K562 (cell line): ENCODE results near the gene OR4X2. TPM values are rescaled to one million over a fixed set of nuclear protein-coding genes. Genes with fewer than 3 reads are reported as not detected.

Experiments
- ATAC-seq: fragments of 200-7000 bp; cut with Tn5 transposase; 3 replicates; pipeline ENCODE4 v1.9.1; 2020; ENCODE audit warnings: moderate library complexity
- BruUV-seq: library from RNA; stranded (reverse); fragments of 400-500 nt; replicated peaks from 2 replicates; lab custom pipeline; 2021; lab: Mats Ljungman, UMichigan
- CTCF ChIA-PET: fragments of 300-600 bp; formaldehyde crosslinking; extraction: SDS; loops from one replicate; lab custom pipeline; 2021; ENCODE audit warnings: low intra/inter-chr PET ratio; lab: Yijun Ruan, JAX
- POLR2A ChIA-PET: fragments of 300-600, 350-650 bp; sonication (Branson Sonifier 250); formaldehyde crosslinking; extraction: SDS; loops from one replicate; lab custom pipeline; 2021; ENCODE audit warnings: antibody characterized with exemption, inconsistent platforms; lab: Yijun Ruan, JAX
- DNase-seq, 4 experiments: peaks; one replicate each; pipeline versions ENCODE4 v3.0.0 to v3.0.0-alpha.2; 2011 to 2018; ENCODE audit warnings: low spot score in 3 of 4, mixed read lengths in 3 of 4; ENCODE audit errors: extremely low read depth in 1 of 4
- FAIRE-seq: peaks from 2 replicates; lab custom pipeline; 2011; peaks lifted over from hg19 to GRCh38; lab: Jason Lieb, UNC
- H2AFZ ChIP-seq: 2 replicates; pipeline ENCODE4 v1.6.0; 2011; ENCODE audit warnings: low read depth, low read length, control low read depth, inconsistent platforms
- H3K27ac ChIP-seq: fragments of 200-600 bp; 3 replicates; pipeline ENCODE4 v1.8.0; 2011; ENCODE audit warnings: low read depth, mild to moderate bottlenecking, control low read depth, inconsistent platforms, low read length, moderate library complexity, mixed read lengths; ENCODE audit errors: extremely low read depth
- H3K27me3 ChIP-seq, 2 experiments: fragments of 300-600 bp in 1 of 2; 2 replicates in 1 of 2; 3 replicates in 1 of 2; pipeline versions ENCODE4 v1.6.0 to v1.8.0; 2011; ENCODE audit warnings: inconsistent platforms in 2 of 2, low read length in 2 of 2, mild to moderate bottlenecking in 1 of 2, mixed read lengths in 1 of 2, moderate library complexity in 1 of 2; ENCODE audit not compliant: control insufficient read depth in 2 of 2, insufficient read depth in 2 of 2
- H3K36me3 ChIP-seq: fragments of 300-600 bp; 3 replicates; pipeline ENCODE4 v1.8.0; 2011; ENCODE audit warnings: mild to moderate bottlenecking, low read length, inconsistent platforms; ENCODE audit not compliant: control insufficient read depth, insufficient read depth
- H3K4me1 ChIP-seq, 2 experiments: fragments of 200-600 bp in 1 of 2; replicated peaks in 1 of 2; 2 replicates in 1 of 2; 3 replicates in 1 of 2; pipeline versions ENCODE4 v1.5.1 to v1.8.0; 2011; ENCODE audit warnings: inconsistent platforms in 2 of 2, low read length in 2 of 2, mild to moderate bottlenecking in 1 of 2, mixed read lengths in 1 of 2, moderate library complexity in 1 of 2; ENCODE audit not compliant: control insufficient read depth in 2 of 2, insufficient read depth in 2 of 2
- H3K4me2 ChIP-seq: 2 replicates; pipeline ENCODE4 v1.6.1; 2011; ENCODE audit warnings: low read length, control low read depth, inconsistent platforms, mixed read lengths; ENCODE audit not compliant: insufficient read depth
- H3K4me3 ChIP-seq: fragments of 200-600 bp; sonication (generic), shearing (Covaris generic); 2 replicates; pipeline ENCODE4 v1.5.1; 2016; ENCODE audit warnings: control low read depth, inconsistent platforms
- H3K79me2 ChIP-seq: fragments of 200-600 bp; 3 replicates; pipeline ENCODE4 v1.8.0; 2011; ENCODE audit warnings: low read length, inconsistent platforms; ENCODE audit not compliant: control insufficient read depth, insufficient read depth
- H3K9ac ChIP-seq, 2 experiments: 2 replicates each; pipeline versions ENCODE4 v1.6.0 to v1.6.1; 2011; ENCODE audit warnings: low read depth in 2 of 2, low read length in 2 of 2, control low read depth in 1 of 2, inconsistent platforms in 1 of 2, mild to moderate bottlenecking in 1 of 2, mixed read lengths in 1 of 2; ENCODE audit not compliant: insufficient read depth in 1 of 2
- H3K9me1 ChIP-seq: one replicate; pipeline ENCODE4 v1.6.0; 2011; ENCODE audit warnings: inconsistent platforms, mild to moderate bottlenecking, low read length, moderate library complexity; ENCODE audit not compliant: control insufficient read depth, insufficient read depth
- H3K9me3 ChIP-seq: replicated peaks from 2 replicates; pipeline ENCODE4 v1.5.1; 2011; ENCODE audit warnings: low read depth, low read length, inconsistent platforms; ENCODE audit not compliant: control insufficient read depth, insufficient read depth
- H4K20me1 ChIP-seq: replicated peaks from 2 replicates; pipeline ENCODE4 v1.6.1; 2011; ENCODE audit warnings: low read length, inconsistent platforms, mixed read lengths; ENCODE audit not compliant: control insufficient read depth, insufficient read depth
- C11orf30 ChIP-seq: fragments of 450-650 bp; IDR thresholded peaks from 2 replicates; pipeline ENCODE4 v1.6.1; 2016; ENCODE audit warnings: low read depth, mild to moderate bottlenecking
- NR1H2 ChIP-seq: sonication (generic); formaldehyde crosslinking; IDR thresholded peaks from 2 replicates; pipeline ENCODE4 v1.4.0; 2020; ENCODE audit warnings: mild to moderate bottlenecking, missing genetic modification reagents
- ZNF395 ChIP-seq: fragments of 200-800 bp; sonication (Bioruptor generic); IDR thresholded peaks from 2 replicates; pipeline ENCODE4 v1.6.1; 2017; ENCODE audit warnings: missing genetic modification characterization, missing compliant biosample characterization
- WGBS: fragments of 100-300 bp; shearing (Covaris generic); methylation state at CpG from one replicate; pipeline ENCODE4 v1.1.6; 2016; ENCODE audit warnings: low coverage, mixed read lengths; ENCODE audit not compliant: insufficient coverage; ENCODE audit errors: missing lambda C conversion rate; 5-methylcytosine and 5-hydroxymethylcytosine counted together
- in situ Hi-C: fragments of 300-500 bp; cut with MboI; formaldehyde crosslinking; loops from 4 replicates; pipeline ENCODE4 v1.15.0; 2018; ENCODE audit warnings: inconsistent platforms, mixed read lengths
- intact Hi-C: fragments of 100-400 bp; cut with micrococcal nuclease; formaldehyde crosslinking; loops from 2 replicates; pipeline ENCODE4 v1.14.2; 2022
- polyA plus RNA-seq, 8 experiments: library from polyadenylated mRNA; depleted of rRNA in 4 of 8; stranded (reverse) in 5 of 8; unstranded in 3 of 8; fragments of >200 nt; fragmentation: Nextera tagmentation in 2 of 8; fragmentation: Illumina TruSeq in 1 of 8; extraction: Ambion mirVana in 2 of 8; extraction: Trizol in 1 of 8; gene quantifications; 2 replicates each; pipeline versions ENCODE4 v1.2.1 to v1.2.3, GENCODE V29; 2011 to 2014; ENCODE audit warnings: inconsistent platforms in 1 of 8, missing spikeins in 1 of 8
- total RNA-seq, 7 experiments: library from RNA; depleted of rRNA in 6 of 7; stranded (reverse); fragments of >200 nt in 6 of 7; fragmentation: Illumina TruSeq in 2 of 7; extraction: Trizol in 2 of 7; gene quantifications; 2 replicates each; pipeline versions ENCODE4 v1.2.1 to v1.2.3, GENCODE V29; 2011 to 2021; ENCODE audit warnings: low replicate concordance in 1 of 7

The OR4X2 gene
- total and polyA plus RNA-seq, 9 of the 15 experiments (the other 6 are each of a cell fraction or from before 2014, with no cell fraction given) = not detected

- Histone ChIP-seq H2AFZ (no peak overlapping the region), H3K36me3 (no peaks in the 10 kb centered on the region), H3K9me3 (no peaks in the 10 kb centered on the region), H3K79me2 (no peaks in the 10 kb centered on the region), H3K4me2 (no peak overlapping the region), H3K4me1 (no peaks in the 10 kb centered on the region), H3K27me3 (no peaks in the 10 kb centered on the region), H3K9me1 (no peaks in the 10 kb centered on the region), H3K9ac (no peak overlapping the region), H3K27ac (no peak overlapping the region), H4K20me1 (no peaks in the 10 kb centered on the region), H3K4me3 (no peak overlapping the region)
- 0 out of 2 replicates have a peak, but pooled peaks have one; percentile 15 for TF ChIP-seq C11orf30
- no peak for TF ChIP-seq NR1H2 (CRISPR knock-in tag)
- no TSS peak for BruUV-seq
- in situ Hi-C loops = no loop called here
- intact Hi-C loops = no loop called here
- CTCF ChIA-PET = no interaction called here
- POLR2A ChIA-PET = no interaction called here
- no peak for ATAC-seq
- no peak for DNase-seq
- FAIRE-seq = no peak
- WGBS = 0% methylated on average over 3 of the region's 3 CpGs
Measured at GRCh38 chr11:48237727-48238126, 7.2 kb upstream of the OR4X2 start.

- FAIRE-seq (no peak), DNase-seq (no peak), ATAC-seq (no peak)
- no peak overlapping the region for H3K4me2 ChIP-seq
- WGBS = 0% methylated on average over 3 of the region's 3 CpGs
- H3K4me3 ChIP-seq = no peak overlapping the region
- intact Hi-C loops (no loop called here), in situ Hi-C loops (no loop called here)
- no peak overlapping the region for H2AFZ ChIP-seq
- no TSS peak for BruUV-seq
- no peaks in the 10 kb centered on the region for H3K4me1 ChIP-seq
- H3K27me3 ChIP-seq = no peaks in the 10 kb centered on the region
- ChIA-PET CTCF (no interaction called here), POLR2A (interaction anchor here (0.6 kb wide), 1 partner anchor 255 kb away, joined by 3 read pairs; no protein-coding TSS in a partner anchor)
- H3K9ac ChIP-seq = no peak overlapping the region
- no peaks in the 10 kb centered on the region for H3K79me2 ChIP-seq
- H3K9me1 ChIP-seq = no peaks in the 10 kb centered on the region
- no peaks in the 10 kb centered on the region for H3K36me3 ChIP-seq
- H4K20me1 ChIP-seq = no peaks in the 10 kb centered on the region
- 0 out of 2 replicates have a peak, but pooled peaks cover 3% of the 10 kb centered on the region for H3K9me3 ChIP-seq
- no peak overlapping the region for H3K27ac ChIP-seq
- TF ChIP-seq ZNF395 (CRISPR knock-in tag) = no peak
Measured at GRCh38 chr11:48242501-48242900, 2.4 kb upstream of the OR4X2 start.
